ENCODE measurements around the gene APH1B. TPM values are rescaled to one million over a fixed set of nuclear protein-coding genes. Genes with fewer than 3 reads are reported as not detected.
"Not testable (repeated sequence)": the region's sequence is repeated elsewhere in the genome, so short reads cannot be mapped to it uniquely, and the experiment has no call there.

The APH1B gene
- total RNA-seq, 1 donor from 2014 or later, result 26.1 TPM

DNA sequence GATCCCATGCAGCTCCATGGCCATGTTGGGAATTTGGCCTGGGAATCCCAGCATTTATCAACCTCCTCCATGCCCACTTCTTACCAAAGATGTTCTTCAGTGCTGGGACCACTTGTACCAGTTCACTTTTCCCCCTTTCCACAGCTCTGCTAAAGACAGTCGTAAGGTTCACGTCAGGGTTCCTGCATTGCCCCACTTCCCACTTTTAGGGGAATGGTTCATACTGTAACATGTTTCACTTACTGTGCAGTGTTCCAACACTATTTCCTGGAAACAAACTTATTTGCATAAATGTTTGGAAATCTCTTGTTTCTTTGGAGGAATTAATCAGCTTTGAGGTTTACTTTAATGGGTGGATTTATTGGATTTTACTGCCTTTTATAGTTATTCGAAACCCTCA, 17.0 kb downstream of the APH1B start:
- FAIRE-seq (no peak), DNase-seq (ENCODE audit: low spot score in 2 of 2) (no peak)

DNA sequence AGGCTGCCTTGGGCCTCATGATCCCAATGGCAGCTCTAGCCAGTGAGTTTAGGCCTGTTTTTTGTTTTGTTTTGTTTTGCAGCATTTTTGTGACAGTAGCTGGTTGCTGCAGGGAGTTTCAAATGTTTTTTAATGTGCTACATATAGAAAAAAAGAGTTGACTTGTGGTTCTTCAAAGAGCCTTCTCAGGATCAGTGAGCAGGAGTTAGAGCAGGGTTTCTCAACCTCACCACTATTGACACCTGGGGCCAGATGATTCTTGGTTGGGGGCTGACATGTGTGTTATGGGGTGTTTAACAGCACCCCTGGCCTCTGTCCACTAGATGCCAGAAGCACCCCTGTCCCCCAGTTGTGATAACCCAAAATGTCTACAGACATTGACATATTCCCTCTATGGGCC, 17.9 kb downstream of the APH1B start:
- no peak for DNase-seq (ENCODE audit: low spot score in 2 of 2)
- FAIRE-seq, result no peak

DNA sequence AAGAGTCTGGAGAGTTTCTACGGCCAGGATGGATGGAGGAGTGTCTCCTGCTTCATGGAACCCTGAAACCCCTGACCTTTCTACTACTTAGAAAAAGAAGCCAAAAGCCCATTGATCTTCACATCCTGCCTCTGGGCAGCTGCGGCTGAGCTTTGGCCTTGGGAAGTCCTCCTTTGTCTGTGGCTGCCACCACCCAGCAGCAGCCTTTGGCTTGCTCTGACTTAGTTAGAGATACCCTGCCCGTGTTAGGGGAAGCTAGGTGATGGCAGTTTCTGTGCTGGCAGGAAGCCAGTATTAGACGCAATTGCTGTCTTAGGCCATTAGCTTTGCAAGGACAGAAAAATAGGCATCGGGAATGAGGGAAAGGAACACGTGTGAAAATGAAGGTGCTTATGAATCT, 18.8 kb downstream of the APH1B start:
- FAIRE-seq (no peak), DNase-seq (ENCODE audit: low spot score in 2 of 2) (no peak)

DNA sequence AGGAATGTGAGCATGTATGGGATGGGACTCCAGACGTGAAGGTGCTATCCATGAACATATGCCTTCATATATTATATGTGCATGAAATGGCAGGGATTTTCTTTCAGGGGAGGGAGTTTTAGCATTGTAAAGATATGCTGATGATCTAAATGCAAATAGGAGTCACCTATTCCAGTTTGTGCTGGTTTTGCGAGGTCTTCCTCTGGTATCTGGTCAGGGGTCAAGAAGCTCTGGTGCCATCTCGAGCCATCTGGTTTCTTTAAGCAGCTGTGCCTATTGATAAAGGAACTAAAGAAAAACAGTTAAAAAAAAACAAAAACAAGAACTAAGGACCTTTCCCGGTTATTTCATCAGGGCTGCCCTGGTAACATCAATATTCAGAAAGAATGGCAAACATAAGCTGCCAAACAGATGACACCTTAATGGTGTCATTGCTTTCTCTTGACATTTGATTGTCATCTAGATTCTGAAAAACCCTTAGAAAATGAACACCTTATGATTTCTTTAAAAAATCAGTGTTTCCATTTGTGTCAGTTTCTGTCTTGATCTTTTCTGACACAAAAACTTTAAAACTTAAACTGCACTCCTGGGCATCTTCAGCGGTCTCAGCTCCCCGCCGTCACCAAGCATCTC, 22.7 kb downstream of the APH1B start:
- DNase-seq (ENCODE audit: low spot score in 2 of 2) (no peak), FAIRE-seq (no peak)

DNA sequence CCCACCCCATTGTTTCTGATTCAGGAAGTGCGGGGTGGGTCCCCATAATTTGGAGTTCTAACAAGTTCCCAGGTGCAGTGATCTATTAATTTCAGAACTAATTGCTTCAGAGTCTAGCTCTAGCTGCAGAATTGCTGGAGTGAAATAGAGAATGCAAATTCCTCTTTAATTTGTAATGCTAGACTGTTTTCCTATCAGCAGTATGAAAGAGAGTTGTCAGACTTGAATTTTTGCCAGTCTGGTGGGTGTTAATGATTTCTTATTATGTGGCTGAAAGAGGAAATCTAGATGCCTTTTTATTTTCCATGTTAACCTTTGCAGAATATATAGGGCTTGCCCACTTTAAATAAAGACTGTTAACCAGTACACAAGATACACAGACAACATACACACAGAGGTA, 23.7 kb downstream of the APH1B start:
- FAIRE-seq (no peak), DNase-seq (ENCODE audit: low spot score in 2 of 2) (no peak)

DNA sequence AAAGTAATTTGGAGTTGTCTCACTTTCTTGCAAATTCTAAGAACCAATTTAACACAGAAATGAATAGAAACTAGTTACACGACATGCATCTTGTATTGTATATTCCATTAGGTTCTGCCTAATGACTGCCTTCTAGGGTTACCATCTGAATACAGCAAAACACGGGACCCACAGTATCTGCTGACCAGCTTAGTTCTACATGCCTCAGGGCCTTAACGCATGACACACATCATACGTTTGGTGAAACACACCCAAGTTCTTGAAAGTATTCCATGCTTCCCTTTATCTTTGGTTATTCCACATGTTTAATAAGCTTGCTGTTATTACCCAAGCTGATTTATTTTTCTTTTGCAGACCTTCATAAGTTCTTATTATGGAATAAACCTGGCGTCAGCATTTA, 27.9 kb downstream of the APH1B start:
- FAIRE-seq (no peak), DNase-seq (ENCODE audit: low spot score in 2 of 2) (no peak)

DNA sequence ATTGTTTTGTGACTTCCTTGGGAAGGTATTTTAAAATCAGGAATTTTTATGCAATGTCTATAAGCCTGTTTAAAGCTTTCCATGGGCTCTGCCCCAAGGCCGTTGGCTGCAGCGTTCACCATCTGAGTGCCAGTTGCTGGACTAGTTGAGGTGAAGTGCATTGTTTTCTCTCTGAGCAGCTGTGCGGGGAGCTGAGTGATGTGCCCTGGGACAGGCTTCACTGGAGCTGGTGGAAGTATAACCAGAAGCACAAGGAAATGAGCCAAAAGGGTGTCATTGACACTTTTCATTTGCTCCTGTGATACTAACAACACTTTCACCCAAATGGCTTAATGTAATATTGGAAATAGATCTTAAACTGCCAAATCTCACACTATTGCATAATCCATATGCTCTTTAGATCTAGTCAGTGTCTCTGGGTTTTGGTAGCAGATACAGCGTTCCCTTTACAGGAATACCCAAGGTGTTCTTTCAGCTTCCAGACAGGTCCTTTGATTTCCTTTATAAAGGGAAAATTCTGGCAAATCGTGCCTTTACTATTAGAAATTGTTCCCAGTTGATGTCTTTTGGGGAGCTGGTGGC, 29.2 kb downstream of the APH1B start:
- DNase-seq (ENCODE audit: low spot score in 2 of 2), result no peak
- FAIRE-seq, result no peak

DNA sequence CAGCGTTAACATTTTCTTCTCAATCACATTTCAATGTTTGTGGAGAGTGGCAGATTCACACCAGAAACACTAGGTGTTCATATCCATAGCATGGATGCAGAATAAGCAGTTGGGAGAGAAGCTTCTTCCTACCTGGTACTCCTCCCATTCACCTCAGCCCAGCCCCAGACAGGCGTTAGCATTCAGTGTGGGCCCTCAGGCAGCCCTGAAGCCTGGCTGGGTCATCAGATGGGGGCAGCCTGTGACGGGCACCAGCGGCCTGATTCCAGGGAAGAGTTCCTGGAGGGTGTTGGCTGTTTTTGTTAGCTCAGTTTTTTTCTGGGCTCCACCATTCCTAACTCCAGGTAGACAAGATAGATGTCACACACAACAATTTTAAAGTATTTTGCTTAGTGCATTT, 31.1 kb downstream of the APH1B start:
- DNase-seq (ENCODE audit: low spot score in 2 of 2), result no peak
- no peak for FAIRE-seq

DNA sequence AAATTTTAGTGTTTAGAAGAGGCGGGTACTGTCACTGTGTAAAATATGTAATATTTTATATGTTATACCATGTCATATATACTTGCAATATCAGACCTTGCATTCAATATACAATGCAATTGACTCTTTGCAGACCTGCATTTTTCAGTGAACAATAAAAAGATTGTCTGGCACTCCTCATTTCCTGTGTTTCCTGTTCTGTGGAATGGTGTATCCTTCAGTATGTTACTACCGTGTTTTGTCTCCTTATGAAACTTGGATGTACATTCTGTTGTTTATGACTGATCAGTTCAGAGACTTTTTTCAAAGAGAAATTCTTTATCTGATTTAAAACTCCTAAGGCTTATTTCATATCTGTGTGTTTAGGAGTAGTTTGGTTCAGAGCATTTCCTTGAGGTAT, 31.5 kb downstream of the APH1B start:
- DNase-seq (ENCODE audit: low spot score in 2 of 2) (no peak), FAIRE-seq (no peak)

DNA sequence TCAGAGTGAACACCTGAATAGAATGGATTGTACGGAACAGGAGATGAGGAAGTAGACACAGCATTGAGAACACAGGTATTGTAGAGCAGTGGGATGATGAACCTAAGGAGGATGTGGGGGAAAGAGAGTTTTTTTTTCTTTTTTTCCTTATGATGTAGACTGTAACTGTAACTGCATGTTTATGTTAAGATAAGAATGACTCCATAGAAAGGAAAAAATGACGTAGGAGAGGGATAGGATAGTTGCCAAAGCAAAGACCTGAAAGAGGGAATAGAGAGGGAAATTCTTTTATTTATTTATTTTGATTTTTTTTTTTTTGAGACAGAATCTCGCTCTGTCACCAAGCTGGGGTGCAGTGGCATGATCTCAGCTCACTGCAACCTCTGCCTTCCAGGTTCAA, 33.2 kb downstream of the APH1B start:
- FAIRE-seq (no peak), DNase-seq (ENCODE audit: low spot score in 2 of 2) (no peak)

DNA sequence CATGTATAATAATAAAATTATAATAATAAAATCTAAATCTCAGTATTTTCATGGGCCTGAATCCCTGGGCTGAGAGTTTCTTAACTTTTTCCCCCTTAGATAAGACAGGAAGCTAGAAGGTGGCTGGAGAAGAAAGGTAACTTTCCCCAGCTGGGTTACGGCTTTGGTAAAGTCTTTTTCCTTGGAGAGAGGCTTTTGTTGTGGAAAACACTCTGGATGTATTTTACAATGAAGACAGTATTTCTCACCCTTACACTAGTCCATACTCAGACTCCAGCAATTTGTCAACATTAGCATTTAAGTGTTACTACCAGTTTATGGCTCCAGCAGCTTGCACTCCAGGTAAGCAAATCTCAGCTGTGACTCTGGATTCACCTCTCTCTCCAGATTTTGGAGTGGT, 34.9 kb downstream of the APH1B start:
- FAIRE-seq, result no peak
- DNase-seq (ENCODE audit: low spot score in 2 of 2), result no peak

DNA sequence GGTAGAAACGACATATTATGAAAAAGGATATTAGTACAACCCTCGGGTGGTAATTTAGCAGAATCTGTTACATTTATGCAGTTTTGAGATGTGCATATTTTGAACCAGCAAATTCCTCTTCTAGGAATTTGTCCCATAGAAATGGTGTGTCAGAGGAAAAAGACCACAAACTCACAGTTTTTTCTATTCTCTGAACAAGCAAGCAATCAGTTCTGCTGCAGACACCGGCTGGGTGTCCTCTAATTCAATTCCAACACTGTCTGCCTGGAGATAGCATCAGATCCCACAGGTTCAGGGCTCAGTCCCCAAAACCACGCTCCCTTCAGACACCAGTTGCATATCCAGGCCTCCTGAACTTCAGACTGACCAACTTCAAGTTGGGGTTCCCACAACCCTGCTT, 36.4 kb downstream of the APH1B start:
- FAIRE-seq (no peak), DNase-seq (ENCODE audit: low spot score in 2 of 2) (no peak)

DNA sequence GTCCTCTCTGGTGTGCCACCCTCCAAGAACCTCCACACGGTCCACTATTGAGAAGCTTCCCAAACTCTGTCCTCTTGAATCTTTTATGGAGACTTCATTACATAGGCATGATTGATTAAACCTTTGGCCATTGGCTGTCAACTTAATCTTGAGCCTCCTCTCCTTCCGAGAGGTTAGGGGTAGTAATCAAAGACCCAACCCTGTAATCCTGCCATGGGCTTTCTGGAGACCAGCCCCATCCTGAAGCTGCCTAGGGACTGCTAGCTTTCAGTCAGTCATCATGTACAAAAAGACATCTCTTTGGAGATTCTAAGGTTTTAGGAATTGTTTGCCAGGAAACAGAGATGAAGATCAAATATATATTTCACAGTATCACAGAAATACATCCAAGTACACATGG, 37.0 kb downstream of the APH1B start:
- DNase-seq (ENCODE audit: low spot score in 2 of 2), result no peak

DNA sequence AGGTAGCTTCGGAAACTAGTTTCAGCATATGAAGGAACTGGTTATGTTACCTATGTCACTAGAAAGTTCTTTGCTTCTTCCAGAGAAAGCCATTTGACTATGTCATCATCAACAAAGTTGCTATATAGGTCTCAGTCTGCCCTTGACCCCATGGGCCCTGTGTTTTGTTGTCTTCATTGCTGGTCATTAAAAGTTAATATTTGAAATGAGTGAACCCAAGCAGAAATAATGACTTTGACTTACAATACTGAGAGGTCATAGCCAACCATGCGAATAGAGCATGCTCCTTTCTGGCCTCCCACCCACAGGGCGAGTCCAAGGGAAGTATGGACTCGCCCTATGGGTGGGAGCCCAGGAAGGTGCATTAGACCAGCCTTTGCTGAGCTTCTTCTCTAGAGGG, 40.9 kb downstream of the APH1B start:
- FAIRE-seq (no peak), DNase-seq (ENCODE audit: low spot score in 2 of 2) (no peak)

More for the DNA sequence above, 37.0 kb downstream of the APH1B start:
- no peak for FAIRE-seq

DNA sequence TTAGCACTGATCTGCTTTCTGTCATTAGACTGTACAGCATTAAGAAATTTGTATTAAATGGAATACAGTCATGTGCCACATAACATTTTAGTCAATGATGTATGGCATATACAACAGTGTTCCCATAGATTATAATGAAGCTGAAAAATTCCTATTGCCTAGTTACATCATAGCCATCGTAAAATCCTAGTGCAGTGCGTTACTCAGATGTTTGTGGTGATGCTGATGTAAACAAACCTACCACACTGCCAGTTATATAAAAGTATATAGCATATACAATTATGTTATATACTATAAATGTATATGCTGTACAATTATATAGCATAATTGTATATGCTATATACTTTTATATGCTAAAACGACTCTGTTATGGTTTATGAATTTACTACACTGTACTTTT, 41.7 kb downstream of the APH1B start:
- FAIRE-seq, result no peak
- no peak for DNase-seq (ENCODE audit: low spot score in 2 of 2)

DNA sequence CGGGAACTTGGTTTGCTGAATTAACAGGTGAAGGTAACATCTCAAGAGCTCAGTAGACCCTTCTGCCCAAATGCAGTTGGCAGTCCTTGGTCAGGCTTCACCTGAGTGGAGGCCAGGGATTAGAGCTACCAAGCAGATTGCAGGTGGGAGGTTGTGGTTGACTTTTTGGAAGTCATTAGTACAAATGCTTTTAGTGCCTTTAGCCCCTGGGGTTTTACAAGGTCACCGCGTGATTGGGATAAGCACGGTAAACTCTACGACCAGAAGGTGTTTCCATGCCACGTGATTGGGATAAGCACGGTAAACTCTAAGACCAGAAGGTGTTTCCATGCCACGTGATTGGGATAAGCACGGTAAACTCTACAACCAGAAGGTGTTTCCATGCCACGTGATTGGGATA, 43.0 kb downstream of the APH1B start:
- DNase-seq (ENCODE audit: low spot score in 2 of 2); FAIRE-seq: not testable (repeated sequence)

DNA sequence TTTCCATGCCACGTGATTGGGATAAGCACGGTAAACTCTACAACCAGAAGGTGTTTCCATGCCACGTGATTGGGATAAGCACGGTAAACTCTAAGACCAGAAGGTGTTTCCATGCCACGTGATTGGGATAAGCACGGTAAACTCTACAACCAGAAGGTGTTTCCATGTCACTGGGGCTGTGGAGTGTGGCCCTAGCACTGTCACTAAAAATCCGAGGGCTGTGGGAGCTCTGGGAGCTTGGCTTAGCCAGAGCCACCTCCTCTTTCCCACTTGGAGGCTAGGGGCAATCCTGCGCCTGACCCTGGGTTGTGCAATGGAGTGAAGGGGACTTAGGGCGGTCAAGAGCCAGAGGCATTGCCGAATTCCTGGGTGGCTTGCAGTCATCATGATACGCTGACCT, 43.6 kb downstream of the APH1B start:
- DNase-seq (ENCODE audit: low spot score in 2 of 2); FAIRE-seq: not testable (repeated sequence)

DNA sequence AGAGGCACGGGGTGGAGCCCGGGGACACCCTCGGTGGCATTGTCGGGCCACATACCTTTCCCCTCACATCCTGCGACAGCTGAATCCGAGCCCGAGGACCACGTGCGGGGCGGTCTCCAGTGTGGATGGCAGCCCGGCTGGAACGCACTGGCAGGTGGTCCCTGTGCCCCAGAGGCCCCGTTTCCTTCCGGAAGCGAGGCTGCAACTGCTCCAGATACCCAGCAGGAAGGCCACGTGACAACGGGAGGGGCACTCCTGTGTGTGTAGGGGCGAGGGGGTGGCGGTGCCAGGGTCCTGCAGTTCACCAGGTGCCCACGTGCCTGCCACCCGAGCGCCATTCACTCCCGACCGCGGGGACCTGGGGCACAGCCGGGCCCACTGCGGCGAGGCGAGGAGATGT, 44.1 kb downstream of the APH1B start:
- no peak for FAIRE-seq
- no peak for DNase-seq (ENCODE audit: low spot score in 2 of 2)

DNA sequence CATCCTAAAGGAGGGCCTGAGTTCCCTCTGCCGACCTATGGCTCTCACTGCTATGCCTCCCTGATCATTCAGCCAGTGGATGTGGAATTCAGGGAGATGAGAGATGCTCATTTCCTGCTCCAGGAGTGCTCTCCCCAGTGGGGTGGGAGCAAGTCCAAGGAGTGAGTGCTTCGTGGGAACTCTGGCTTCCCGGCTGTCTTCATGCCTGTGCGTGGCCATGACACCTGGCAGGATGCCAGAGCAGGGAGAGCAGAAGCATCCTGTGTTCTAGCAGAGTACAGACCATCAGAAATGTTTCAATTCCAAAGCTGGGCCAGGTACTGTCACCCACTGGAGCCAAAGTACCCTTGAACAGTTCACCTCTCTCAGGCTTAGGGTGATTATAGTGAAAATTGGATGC, 45.1 kb downstream of the APH1B start:
- peak in 1 of 2 donors; percentile 34 for DNase-seq (ENCODE audit: low spot score in 2 of 2)
- FAIRE-seq, result no peak

DNA sequence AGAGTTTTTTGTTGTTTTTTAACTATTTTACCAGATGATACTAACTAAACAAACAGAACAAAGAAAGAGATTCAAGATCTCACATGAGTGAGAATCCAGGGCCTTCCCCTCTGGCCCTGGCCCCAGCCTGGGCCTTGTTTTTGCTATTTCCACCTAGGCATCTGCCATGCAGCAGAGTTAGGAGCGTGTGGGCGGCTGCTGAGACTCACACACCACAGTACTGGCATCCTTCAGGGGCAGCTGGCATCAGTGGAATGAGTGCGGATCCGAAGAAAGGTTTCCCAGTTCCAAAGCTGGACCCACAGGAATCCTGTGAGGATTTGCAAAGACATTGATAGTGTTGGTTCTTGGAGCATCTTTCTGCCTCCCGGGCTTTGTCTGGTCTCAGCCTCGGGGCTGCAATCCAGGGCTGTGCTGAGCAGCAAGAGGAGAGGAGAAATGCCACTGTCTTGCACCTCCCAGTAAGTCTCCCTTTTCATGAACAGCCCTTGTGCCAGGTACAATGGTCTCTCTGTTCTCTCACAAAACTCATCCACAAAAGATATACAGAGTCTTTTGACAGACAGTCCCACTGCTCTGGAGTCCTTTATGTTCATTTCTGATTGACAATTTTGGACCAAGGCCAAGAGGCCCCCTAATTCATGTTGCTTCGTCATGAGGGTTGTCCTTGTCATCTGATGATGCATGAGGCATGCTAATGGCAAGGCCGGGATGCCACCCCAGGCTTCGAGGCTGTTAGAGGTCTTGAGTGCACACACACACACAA, 46.6 kb downstream of the APH1B start:
- DNase-seq (ENCODE audit: low spot score in 2 of 2) (peak in 1 of 2 donors; percentile 40), FAIRE-seq (no peak)

DNA sequence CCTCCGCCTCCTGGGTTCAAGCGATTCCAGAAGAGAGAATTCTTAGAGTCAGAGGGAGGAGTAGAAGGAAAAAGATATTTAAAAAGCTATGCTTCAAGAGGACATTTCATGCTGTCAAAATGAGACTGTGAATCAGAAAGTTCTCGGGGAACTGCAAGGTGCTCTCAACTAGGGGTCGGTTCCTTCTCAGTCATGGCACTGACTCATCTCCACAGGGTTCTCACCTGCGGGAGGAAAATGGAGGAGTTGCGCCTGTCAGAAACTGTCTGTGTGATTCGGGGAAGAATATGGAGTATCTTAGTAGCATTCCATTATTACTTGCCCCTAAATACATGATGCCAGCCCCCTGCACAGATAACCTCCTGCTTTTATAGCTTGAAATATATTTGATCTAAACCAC, 47.4 kb downstream of the APH1B start:
- FAIRE-seq (no peak), DNase-seq (ENCODE audit: low spot score in 2 of 2) (no peak)
